RPMI7951 (cell line): ENCODE measurements around the gene SPRR3. TPM values are rescaled to one million over a fixed set of nuclear protein-coding genes. Genes with fewer than 3 reads are reported as not detected.
"Not testable (repeated sequence)": the region's sequence is repeated elsewhere in the genome, so short reads cannot be mapped to it uniquely, and the experiment has no call there.

Experiments used
- DNase-seq: peaks from one replicate; pipeline ENCODE4 v3.0.0-alpha.2; 2012; ENCODE audit warnings: low read depth
- total RNA-seq: library from RNA; depleted of rRNA; stranded (reverse); fragments of >200 nt; shearing (Covaris generic); gene quantifications from 2 replicates; pipeline ENCODE4 v1.2.3, GENCODE V29; 2014

SPRR3 gene
- total RNA-seq, 1 experiment from 2014 or later, result not detected

DNA sequence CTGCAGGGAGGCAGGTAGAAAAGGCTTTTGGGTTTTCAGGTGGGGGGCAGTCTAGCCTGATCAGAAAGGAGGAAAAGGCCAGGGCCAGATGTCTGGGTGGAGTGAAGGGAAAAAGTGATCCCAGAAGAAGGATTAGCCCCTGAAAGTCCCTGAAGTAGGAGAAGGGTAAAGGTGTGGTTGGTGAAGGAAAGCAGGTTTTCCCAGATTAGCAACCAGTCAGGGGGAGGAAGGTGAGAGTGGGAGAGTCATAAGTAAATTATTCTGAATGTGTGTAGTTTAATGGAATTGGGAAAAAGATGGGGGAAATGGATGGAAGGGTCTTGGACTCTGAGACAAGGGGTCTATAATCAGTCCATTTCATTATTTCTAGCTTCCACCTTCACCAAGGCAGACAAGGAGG is 18.3 kb upstream of the SPRR3 start:
- no peak for DNase-seq

DNA sequence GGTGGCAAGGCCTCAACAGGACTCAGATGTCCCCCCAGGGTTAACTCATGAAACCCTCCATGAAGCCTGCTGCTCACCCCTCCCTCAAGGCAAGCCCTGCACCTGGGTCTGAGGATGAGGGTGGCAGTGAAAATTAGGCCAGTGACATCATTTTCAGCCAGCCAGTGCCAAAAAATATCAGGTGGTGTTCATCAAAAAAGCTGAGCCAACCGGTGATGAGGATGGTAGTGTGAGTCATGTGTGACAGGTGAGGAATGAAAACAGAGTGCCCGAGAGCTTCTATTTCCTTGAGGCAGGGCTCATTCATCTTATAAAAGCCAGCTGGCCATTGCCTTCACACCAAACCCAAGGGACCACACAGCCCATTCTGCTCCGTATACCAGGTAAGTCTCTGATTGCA is 17.8 kb upstream of the SPRR3 start, which contains the start of gene SPRR1A:
SPRR1A (plus strand) TSS at position 339 of the 400 bp plus-strand sequence. CDS start 1,150 bp downstream, outside the sequence.
- DNase-seq, result no peak

DNA sequence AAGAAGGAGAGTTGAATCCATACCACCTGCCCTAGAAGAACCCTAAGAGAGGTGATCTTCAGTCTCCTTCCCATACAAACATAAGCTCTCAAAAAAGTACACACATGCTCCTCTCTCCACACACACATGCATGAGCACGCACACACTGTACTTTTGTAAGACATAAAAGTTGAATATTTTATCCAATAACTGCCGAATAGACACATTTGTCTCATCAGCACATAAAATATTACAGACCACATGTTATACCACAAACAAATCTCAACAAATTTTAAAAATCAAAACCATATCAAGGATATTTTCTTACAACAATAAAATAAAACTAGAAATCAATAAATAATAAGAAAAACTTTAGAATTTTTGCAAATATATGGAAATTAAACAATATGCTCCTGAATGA is 15.0 kb upstream of the SPRR3 start:
- DNase-seq, result no peak

DNA sequence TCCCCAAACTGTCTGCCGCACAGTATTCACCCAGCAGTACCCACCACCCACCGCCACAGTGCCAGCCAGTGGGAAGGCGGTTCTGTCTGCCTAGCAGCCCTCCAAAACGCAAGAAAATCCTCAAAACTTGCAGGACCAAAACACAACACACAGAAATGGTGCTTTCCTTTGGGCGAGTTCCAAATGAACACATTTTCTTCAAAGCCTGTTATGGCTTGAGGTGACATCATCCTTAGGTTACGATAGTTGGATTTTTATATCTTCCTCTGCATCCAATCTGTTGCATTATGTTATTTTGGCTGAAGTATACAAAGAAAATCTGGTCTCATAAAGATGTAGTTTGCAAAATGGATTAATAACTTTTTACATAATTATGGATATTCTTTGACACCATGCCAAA is 8.4 kb upstream of the SPRR3 start:
- no peak for DNase-seq

DNA sequence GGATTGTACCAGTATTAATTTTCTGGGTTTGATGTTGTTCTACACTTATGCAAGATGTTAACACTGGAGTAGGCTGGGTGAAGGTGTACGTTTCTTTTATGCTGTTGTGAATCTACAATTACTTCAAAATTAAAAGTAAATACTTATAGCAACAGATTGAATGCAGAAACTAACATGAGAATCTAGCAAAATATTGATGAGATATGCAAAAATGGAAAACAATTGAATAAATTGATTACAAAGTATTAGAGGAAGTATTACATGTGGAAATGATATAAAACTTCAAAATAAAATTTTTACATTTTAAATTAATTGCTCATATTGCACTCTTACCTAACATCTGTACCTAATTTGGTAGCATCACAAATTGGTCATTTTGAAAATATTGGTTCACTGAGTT is 5.7 kb upstream of the SPRR3 start:
- no peak for DNase-seq

DNA sequence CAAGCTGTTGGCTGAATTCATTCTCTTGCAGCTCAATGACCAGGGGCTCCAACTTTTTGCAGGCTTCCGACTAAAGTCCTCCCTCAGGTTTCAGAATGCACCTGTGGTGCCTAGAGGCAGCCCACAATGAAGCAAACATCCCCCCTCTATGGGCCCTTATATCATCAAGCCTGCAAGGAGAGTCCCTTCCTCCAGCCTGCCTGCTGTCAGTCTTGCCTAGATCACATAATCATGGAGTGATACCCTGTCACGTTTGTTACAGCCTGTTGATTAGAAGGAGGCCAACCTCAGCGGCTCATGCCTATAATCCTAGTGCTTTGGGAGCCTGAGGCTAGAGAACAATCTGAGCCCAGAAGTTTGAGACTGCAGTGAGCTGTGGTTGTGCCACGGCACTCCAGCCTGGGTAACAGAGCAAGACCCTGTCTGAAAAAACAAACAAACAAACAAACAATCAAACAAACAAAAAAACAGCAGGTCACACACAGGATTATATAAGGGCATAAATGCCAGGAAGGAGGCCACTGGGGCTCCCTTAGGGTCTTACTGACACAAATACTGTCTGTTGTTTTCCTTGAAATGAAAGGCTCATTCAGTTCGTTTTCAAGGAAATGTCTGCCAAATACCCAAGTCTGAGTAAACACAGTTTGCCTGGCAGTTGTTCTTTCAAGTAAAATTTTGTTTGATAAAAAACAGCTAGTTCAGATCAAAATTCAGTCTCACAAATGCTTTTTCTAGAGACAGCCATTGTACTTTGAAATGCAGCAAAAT is 4.7 kb upstream of the SPRR3 start:
- no peak for DNase-seq

DNA sequence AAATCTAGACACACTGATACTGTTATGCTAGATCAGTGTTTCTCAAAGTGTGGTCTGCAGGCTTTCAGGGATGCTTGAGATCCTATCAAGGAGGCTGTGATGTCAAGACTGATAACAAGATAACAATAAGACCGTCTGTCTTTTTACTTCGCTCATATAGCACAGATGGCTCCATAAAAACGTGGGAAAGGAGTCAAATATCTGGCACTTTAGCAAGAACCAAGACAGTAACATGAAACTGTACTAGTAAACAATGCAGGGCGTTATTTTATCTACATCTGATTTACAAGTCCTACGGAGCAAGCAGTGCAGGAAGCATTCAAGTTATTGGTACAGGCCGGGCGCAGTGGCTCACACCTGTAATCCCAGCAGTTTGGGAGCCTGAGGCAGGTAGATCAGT is 3.6 kb upstream of the SPRR3 start:
- no peak for DNase-seq

DNA sequence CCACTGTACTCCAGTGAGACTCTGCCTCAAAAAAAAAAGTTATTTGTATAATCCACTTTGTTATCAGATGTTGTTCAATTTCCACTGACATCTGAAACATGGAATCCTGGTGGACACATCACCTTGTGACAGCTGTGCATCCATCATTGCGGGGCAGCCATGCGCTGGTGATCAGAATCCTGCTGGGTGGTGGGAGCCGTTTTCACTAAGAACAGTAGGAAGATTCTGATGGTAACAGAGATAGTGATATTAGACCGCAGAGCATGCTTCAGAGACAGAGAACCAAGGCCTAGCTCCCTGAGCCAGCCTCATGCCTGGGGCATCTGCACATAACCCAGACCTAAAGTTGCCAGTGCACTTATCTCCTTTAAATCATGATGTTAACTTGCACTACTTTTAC is 3.1 kb upstream of the SPRR3 start:
- no peak for DNase-seq

DNA sequence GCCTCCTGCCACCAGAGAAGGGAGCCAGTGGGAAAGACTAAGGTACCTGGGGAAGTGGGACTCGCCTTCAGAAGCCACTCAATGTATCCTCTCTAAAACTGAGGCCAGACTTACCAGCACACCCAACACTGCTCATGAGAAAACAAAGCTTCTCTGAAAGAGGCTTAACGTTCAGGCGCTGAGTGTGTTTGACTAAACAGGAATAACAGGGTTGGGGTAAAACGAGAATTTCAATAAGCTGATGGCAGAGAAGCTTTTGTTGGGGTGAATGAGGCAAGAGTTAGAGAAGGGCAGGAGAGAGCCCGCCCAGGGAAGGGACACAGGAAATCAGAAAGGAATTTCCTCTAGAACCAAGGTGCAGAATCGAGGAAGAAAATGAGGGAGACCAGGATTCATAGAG is 1.7 kb upstream of the SPRR3 start:
- DNase-seq, result no peak

DNA sequence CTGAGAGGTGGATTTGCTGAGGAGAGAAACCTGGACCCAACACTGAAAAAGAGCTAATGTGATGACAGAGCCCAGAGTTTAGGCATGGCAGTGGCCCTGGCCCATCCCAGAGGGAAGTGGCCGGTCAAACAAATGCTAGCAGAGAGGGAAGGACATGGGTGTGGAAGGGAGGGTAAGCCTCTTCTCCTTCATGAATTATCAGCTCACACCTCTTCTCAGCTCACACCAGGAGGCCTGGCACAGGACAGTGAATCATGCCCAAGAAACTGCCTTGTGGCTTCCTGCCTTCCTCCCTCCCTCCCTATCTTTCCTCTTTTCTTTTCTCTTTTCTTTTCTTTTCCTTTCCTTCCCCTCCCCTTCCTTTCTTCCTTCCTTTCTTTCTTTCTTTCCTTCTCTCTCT is 1.3 kb upstream of the SPRR3 start:
- no peak for DNase-seq

DNA sequence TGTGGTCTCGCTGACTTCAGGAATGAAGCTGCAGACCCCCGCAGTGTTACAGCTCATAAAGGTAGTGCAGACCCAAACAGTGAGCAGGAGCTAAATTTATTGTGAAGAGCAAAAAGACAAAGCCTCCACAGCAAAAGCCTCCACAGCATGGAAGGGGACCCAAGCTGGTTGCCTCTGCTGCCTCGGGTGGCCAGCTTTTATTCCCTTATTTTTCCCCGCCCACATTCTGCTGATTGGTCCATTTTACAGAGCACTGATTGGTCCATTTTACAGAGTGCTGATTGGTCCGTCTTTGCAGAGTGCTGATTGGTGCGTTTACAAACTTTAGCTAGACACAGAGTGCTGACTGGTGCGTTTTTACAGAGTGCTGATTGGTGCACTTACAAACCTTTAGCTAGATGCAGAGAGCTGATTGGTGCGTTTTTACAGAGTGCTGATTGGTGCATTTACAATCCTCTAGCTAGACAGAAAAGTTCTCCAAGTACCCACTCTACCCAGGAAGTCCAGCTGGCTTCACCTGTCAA is 9.7 kb downstream of the SPRR3 start:
- DNase-seq, result not testable (repeated sequence)

DNA sequence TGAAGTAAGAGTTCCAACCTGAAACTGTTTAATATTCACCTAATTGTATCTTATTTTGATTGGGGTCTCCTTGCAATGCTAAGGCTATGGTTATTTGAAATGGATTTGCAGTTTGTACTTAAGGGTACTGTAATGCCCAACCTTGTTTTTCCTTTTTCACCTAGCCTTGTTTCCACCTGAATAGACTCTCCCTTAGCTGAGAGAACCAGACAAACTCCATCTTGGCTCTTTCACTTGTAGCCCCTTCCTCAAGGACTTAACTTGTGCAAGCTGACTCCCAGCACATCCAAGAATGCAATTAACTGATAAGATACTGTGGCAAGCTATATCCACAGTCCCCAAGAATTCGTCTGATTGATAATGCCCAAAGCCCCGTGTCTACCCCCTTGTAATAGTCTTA is 20.3 kb downstream of the SPRR3 start:
- not testable (repeated sequence) for DNase-seq

DNA sequence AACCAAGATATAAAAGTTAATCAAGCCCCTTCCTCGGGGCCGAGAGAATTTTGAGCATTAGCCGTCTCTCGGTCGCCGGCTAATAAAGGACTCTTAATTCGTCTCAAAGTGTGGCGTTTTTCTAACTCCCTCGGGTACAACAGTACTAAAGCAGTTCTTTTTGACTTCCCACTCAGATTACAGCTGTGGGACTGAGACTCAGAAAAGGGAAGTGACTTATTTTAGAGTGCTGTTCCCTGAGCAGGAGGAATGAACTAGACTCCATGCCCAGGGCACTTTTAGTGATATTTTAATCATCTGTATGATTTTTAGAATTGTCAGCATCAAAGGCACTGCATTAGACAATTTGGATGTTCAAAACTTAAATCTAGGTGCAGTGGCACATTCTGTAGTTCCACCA is 20.8 kb downstream of the SPRR3 start:
- DNase-seq, result not testable (repeated sequence)

DNA sequence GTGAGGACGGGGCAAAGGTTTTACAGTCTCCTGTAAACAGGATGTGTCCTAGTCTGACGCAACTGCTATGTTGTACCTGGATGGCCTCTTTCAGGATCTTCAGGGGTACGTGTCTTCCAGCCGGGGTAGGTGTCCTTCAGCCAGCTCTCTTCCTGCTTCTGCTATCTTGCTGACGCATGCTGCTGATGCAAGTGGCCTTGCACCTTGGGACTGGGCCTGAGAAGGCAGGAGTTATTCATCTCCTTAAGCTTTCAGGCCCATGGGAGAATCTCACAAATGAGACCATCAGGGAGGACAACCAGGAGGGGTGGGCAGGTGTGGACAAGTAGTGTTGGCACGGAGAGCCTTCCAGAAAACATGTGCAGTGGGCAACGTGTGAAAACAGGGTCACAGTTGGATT is 21.6 kb downstream of the SPRR3 start:
- DNase-seq, result no peak

DNA sequence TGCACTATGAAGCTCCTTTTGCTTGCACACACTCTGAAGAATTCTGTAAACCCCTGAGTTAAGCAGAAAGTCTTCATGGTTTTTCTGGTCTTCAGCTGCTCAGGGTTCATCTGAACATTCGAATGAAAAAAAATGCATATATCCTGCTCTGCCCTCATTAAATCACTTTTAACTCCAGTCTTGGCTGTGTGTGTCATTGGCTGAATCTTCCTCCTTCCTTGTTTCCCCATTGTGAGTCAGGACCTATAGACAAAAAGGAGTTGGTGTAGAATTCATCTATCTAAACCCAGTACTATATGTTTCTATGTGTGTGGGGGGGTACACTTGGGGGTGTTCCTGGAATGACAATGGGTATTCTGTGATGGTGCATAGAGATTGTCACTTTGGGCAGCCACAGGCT is 22.9 kb downstream of the SPRR3 start:
- DNase-seq, result no peak

DNA sequence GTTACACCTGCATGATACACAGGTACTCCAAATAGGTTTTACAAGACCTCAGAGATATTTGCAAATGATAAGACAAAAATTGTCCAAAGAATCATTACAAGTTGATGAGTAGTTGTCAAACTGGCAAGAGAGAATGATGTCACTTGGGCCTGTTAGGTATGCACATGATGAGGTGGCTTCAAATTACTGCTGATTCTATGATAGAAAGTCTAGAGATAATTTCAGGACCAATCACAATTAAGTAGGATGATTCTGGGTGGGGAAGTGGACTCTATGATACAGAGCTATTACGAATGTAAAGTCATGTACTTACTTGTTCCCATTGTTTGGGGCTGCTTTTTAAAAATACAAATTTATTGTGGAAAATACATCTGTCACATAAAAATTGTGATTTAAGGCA is 24.2 kb downstream of the SPRR3 start:
- DNase-seq, result no peak

DNA sequence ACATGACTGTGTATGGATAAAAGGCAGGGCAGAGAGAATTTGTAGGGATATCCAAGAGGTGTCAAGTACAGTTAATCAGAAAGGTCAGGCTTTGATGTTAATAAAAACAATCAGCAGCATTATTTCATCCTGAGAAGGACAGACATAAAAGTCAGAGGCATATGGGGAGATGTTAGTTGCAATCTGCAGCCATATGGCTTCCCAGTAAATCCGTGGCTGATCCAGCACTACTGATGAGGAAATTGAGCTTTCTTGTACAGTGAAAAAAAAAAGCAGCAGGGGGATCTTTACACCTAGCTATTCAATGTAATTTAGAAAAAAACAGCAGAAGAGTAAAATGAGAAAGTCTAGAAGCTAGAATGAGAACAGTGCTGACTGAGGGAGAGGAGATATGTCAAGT is 27.2 kb downstream of the SPRR3 start:
- DNase-seq, result no peak

DNA sequence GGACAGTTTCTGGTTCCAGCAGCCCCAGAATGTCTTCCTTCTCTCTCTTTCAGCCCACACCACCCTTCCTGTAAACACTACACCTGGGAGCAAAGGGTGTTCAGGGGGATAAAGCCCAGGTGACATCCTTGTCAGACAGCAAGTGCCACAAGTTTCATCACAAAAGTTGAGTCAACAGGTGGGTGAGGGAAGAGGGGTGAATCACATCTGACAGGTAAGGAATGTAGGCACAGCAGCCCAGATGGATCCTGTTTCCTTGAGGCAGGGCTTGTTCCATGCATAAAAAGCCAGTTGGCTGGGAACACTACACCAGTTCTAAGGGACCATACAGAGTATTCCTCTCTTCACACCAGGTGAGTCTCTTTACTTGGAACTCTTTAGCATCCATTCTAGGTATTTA is 29.3 kb downstream of the SPRR3 start, which contains the start of gene SPRR1B:
SPRR1B (plus strand) TSS at position 309 of the 400 bp plus-strand sequence. CDS start 1,143 bp downstream, outside the sequence.
- no peak for DNase-seq

DNA sequence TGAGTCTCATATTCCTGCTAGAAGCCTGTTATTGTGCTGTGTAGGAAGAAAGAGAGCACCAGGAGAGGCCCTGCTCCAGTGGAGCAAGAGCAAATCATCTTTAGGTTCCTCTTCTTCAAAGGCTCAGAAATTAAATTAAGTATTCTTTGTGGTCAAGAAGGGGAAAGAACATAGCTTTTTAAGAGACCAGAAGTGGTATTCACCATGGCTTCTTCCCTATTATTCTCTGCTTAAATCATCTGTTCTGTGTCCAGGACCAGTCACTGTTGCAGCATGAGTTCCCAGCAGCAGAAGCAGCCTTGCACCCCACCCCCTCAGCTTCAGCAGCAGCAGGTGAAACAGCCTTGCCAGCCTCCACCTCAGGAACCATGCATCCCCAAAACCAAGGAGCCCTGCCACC is 30.5 kb downstream of the SPRR3 start:
- DNase-seq, result no peak

DNA sequence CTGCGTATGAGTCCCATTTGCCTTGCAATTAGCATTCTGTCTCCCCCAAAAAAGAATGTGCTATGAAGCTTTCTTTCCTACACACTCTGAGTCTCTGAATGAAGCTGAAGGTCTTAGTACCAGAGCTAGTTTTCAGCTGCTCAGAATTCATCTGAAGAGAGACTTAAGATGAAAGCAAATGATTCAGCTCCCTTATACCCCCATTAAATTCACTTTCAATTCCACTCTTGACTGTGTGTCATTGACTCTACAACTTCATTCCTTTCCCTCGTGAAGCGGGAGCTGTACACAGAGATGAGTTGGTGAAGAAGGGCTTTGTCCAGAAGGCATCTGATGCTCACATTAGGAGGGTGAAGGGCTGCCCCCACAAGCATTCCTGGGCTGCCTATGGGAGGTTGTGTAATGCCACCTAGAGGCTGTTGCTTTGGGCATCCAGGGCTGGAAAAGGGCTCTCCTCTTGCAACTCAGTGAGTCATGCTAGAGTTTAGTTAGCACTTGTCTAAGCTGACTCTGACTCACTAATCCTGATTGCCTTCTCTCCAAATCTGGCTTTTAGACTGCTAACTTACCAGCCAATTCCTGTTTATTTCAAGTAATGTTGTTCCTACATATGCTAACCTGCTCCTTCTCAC is 31.2 kb downstream of the SPRR3 start:
- peak; percentile 66 for DNase-seq

DNA sequence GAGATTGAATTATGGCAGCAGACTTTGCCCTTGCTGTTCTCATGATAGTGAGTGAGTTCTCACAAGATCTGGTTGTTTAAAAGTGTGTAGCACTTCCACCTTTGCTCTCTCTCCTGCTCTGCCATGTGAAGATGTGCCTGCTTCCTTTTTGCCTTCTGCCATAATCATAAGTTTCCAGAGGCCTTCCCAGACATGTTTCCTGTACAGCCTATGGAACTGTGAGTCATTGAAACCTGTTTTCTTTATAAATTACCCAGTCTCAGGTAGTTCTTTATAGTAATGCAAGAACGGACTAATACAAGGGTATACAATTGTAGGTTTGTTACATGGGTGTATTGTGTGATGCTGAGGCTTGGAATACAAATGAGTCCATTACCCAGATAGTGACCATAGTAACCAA is 33.7 kb downstream of the SPRR3 start:
- no peak for DNase-seq

DNA sequence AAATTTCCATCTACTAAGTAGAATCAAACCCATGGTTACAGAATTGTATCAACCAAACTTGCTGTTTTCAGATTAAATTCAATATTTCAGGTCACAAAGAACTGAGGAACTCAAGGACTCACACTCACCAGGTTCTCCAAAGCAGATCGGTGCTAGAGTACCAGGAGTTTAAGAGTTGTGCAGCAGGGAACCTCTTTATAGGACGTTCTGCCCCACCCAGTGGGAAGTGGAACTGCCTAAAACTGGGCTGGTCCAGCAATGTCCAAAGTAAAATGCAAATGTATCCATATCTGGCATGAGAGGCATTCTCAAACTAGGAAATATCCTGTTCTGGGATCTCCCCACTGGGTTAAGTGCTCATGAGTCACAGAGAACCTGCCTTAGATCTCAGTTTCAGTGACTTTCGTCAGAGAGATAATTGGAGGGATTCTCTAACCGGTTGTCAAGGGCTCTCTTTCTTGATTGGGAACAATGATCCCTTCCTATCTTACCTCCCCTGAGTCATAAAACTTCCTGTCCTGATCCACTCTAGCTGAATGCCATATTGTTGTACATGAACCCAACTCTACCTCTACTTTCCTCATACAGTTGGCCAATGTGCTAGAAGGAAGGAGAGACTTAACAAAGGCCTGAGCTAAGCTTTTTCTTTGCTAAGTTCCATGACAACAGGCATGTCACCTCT is 39.5 kb downstream of the SPRR3 start, which contains the start of gene SPRR2D:
SPRR2D (minus strand) TSS at position 171 of the 682 bp plus-strand sequence. CDS start 774 bp downstream, outside the sequence.
- DNase-seq, result no peak
